Brain microvascular endothelial cell (primary cell): Measurements from ENCODE around the gene NIPAL4.

Experiments used
- DNase-seq: peaks from one replicate; pipeline ENCODE4 v3.0.0-alpha.2; 2020
- H3K27ac ChIP-seq: fragments of 250-450 bp; sonication (Bioruptor Pico); 2 replicates; pipeline ENCODE4 v1.5.1; 2020; ENCODE audit warnings: mild to moderate bottlenecking, moderate library complexity
- H3K27me3 ChIP-seq: fragments of 250-450 bp; sonication (Bioruptor Pico); replicated peaks from 2 replicates; pipeline ENCODE4 v1.5.1; 2020; ENCODE audit warnings: mild to moderate bottlenecking
- H3K36me3 ChIP-seq: fragments of 250-450 bp; sonication (Bioruptor Pico); replicated peaks from 2 replicates; pipeline ENCODE4 v1.5.1; 2020; ENCODE audit warnings: mild to moderate bottlenecking
- H3K4me3 ChIP-seq: 2 replicates; pipeline ENCODE4 v1.5.1; 2011; ENCODE audit warnings: low read depth, mild to moderate bottlenecking, control low read depth, low read length, moderate library complexity
- CTCF ChIP-seq: IDR thresholded peaks from 2 replicates; pipeline ENCODE4 v1.5.1; 2011; ENCODE audit warnings: low read depth, mild to moderate bottlenecking, moderate library complexity, low read length, control low read depth, inconsistent platforms; ENCODE audit errors: missing control alignments
- in situ Hi-C: cut with HindIII; loops from 2 replicates; pipeline ENCODE4 v1.10.0; 2017; ENCODE audit warnings: low sequenced_read_pairs, low pct_ligation_motif_present

The NIPAL4 gene

GRCh38 chr5:157491471-157491995, 31.5 kb downstream of the NIPAL4 start:
- H3K27ac ChIP-seq = no peak overlapping the region
- DNase-seq = no peak
- no peak overlapping the region for H3K4me3 ChIP-seq
- H3K27me3 ChIP-seq = no peaks in the 10 kb centered on the region
- TF ChIP-seq CTCF = no peak
- in situ Hi-C loops = no loop called here
- H3K36me3 ChIP-seq = peaks cover 91% of the 10 kb centered on the region

DNA sequence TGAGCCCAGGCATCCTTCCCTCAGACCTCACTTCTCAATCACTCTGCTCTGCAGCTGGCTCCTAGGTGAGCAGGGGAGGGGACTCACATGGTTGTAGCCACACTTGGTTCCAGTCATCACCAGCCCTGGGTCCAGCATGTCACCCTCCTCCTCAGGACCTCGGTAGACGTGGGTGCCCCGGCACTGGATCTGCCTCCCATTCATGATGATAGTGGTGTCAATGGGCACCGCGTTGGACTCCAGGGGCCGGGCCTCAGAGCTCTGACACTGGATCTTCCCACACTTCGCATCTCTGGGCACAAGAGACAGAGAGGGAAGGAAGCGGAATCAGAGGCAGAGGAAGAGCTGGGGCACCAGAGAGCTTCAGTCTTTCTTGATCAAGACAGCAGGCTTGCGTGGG, 32.9 kb downstream of the NIPAL4 start:
- no peak for TF ChIP-seq CTCF
- Histone ChIP-seq H3K4me3 (no peak overlapping the region), H3K27me3 (no peaks in the 10 kb centered on the region), H3K27ac (no peak overlapping the region), H3K36me3 (peaks cover 90% of the 10 kb centered on the region)
- DNase-seq = no peak
- in situ Hi-C loops = no loop called here

DNA sequence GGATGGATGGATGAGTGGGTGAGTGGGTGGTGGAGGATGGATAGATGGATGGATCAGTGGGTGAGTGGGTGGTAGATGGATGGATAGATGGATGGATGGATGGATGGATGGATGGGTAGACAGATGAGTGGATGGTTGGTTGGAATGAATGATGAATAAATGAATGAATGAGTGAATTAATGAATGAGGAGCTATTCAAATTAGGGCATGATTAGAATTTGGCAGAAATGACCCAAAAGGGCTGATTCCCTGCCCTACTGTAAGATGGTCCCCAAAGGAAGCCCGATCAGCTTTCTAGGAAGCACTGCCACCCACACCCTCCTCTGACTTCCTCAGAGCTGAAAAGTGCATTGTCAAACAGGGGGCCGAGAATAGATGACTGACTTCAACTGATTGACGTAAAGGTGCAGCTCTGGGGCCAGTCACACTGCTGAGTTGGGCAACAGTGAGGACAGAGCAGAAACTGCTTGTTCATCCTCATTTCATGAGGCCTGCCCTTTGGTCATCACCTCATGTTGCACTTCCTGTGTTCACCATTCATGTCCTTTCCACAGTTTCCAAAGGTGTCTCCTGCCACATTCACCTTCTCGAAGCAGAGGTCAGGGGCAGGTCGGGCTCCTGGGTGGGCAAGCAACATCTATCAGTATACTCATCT, 34.3 kb downstream of the NIPAL4 start:
- no peak for TF ChIP-seq CTCF
- peaks cover 83% of the 10 kb centered on the region for H3K36me3 ChIP-seq
- DNase-seq = no peak
- H3K4me3 ChIP-seq = no peak overlapping the region
- no peak overlapping the region for H3K27ac ChIP-seq
- in situ Hi-C loops = no loop called here
- H3K27me3 ChIP-seq = no peaks in the 10 kb centered on the region

DNA sequence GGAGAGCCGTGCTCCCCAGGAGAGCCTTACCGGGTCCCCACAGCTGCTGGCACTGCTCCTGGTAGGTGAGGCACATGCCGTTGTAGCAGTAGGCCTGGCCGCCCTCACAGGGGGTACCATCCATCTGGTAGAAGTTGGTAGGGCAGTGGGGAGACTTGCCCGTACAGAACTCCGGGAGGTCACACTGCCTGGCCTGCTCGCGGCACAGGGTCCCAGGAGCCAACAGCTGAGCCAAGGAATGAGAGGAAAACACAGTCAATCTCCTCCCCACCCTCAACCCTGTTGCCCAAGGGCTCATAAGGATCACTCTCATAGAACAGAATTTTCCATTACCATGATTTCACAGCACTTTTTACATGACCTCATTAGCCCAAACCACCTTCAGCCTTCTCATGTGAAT, 36.9 kb downstream of the NIPAL4 start:
- Histone ChIP-seq H3K36me3 (peaks cover 82% of the 10 kb centered on the region), H3K27ac (no peak overlapping the region), H3K27me3 (no peaks in the 10 kb centered on the region), H3K4me3 (no peak overlapping the region)
- DNase-seq = no peak
- TF ChIP-seq CTCF = no peak
- in situ Hi-C loops = no loop called here

GRCh38 chr5:157497875-157498611, 38.0 kb downstream of the NIPAL4 start:
- no peak overlapping the region for H3K4me3 ChIP-seq
- no peaks in the 10 kb centered on the region for H3K27me3 ChIP-seq
- in situ Hi-C loops = no loop called here
- peaks cover 83% of the 10 kb centered on the region for H3K36me3 ChIP-seq
- TF ChIP-seq CTCF = no peak
- no peak for DNase-seq
- no peak overlapping the region for H3K27ac ChIP-seq
